ENCODE results near the gene SLC66A1. TPM values are rescaled to one million over a fixed set of nuclear protein-coding genes. Genes with fewer than 3 reads are reported as not detected.
A peak's percentile ranks its signal among the peaks of the same experiment; 100 is the strongest.

Gene SLC66A1
- total RNA-seq, 4 donors from 2014 or later, result 10.0 to 16.5 (median 11.3) TPM

DNA sequence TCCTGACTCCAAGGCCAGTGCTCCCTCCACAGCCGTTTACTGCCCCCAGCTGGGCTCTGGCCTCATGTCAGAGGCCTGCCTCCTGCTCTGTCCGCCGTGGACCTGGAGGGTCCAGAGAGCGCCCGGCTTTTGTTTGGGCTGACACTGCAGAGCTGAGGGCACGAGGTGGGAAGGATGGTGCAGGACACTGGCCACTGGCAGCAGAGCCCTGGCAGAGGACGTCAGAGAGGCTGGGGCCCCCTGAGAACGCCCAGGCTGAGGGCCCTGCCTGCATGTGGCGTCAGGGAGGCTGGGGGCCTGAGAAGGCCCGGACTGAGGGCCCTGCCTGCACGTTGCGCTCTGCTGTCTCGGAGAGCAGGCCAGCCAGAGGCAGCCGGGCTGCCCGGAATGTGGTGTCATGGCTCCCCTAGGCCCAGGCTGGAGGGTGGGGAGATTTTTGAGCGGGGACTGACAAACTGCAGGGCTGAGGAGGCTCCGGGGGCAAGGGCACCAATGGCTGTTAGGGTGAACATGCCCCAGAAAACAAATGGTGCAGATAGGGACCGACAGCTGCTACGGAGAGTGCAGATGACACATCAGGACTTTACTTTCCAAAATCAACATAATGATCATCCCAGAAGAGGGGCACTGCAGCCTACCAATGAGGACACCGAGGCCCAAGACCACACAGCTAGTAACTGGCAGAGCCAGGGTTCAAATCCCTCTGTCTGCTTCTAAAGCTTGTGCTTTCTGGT lies 31.7 kb downstream of the SLC66A1 start:
- no peak for TF ChIP-seq POLR2AphosphoS5 (IDR thresholded peaks at IDR 0.05)
- TF ChIP-seq EP300 (IDR thresholded peaks at IDR 0.05), result no peak
- Histone ChIP-seq H3K9me3 (no peaks in the 10 kb centered on the region), H3K4me3 (no peak overlapping the region), H3K4me1 (peaks cover 9 to 66% (median 62%) of the 10 kb centered on the region in 4 donors), H3K36me3 (peaks cover 18 to 81% (median 71%) of the 10 kb centered on the region in 4 donors), H3K27ac (replicated peaks in 1 of 4) (peak overlapping the region; percentile 32 to 56 (median 38)), H3K27me3 (no peaks in the 10 kb centered on the region)
- intact Hi-C loops (cut with DNase I), result loop anchor here (2.0 to 5.0 kb wide), 2 partner anchors 134 to 307 kb away; no protein-coding TSS in a partner anchor
- WGBS, result 94% methylated on average over 6 of the region's 20 CpGs
- no peak for DNase-seq (ENCODE audit: extremely low spot score)

DNA sequence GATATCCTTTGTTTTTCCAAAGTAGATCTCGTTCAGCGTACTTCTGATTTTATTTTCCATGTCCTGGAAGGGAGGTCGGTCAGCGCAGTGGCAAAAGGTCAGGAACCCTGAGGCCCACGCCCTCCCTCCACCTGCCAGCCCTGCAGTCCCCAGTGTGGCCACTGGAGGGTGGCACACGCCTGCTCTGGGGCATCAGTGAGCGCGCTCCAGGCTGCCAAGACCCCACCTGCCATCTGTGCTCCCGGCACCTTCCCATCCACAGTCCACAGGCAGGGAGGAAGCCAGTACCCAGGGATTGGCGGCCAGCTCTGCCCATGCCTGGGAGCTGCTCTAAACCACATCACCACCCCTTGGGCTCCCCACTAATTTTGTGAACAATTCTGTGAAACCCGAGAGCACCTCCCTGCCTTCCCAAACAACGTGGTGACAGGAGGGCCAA lies 32.3 kb downstream of the SLC66A1 start:
- Histone ChIP-seq H3K36me3 (peaks cover 17 to 81% (median 71%) of the 10 kb centered on the region in 4 donors), H3K4me1 (peaks cover 9 to 72% (median 68%) of the 10 kb centered on the region in 4 donors), H3K9me3 (no peaks in the 10 kb centered on the region), H3K27me3 (no peaks in the 10 kb centered on the region), H3K27ac (replicated peaks in 1 of 4) (peak overlapping the region; percentile 32 to 58 (median 38)), H3K4me3 (no peak overlapping the region)
- no peak for DNase-seq (ENCODE audit: extremely low spot score)
- TF ChIP-seq, protein P1, sequence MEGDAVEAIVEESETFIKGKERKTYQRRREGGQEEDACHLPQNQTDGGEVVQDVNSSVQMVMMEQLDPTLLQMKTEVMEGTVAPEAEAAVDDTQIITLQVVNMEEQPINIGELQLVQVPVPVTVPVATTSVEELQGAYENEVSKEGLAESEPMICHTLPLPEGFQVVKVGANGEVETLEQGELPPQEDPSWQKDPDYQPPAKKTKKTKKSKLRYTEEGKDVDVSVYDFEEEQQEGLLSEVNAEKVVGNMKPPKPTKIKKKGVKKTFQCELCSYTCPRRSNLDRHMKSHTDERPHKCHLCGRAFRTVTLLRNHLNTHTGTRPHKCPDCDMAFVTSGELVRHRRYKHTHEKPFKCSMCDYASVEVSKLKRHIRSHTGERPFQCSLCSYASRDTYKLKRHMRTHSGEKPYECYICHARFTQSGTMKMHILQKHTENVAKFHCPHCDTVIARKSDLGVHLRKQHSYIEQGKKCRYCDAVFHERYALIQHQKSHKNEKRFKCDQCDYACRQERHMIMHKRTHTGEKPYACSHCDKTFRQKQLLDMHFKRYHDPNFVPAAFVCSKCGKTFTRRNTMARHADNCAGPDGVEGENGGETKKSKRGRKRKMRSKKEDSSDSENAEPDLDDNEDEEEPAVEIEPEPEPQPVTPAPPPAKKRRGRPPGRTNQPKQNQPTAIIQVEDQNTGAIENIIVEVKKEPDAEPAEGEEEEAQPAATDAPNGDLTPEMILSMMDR (IDR thresholded peaks at IDR 0.05), result peak; percentile 88 to 98 (median 96)
- no peak for TF ChIP-seq EP300 (IDR thresholded peaks at IDR 0.05)
- TF ChIP-seq POLR2AphosphoS5 (IDR thresholded peaks at IDR 0.05), result peak; percentile 59 to 64
- 40% methylated on average over 10 of the region's 12 CpGs for WGBS
- intact Hi-C loops (cut with DNase I), result loop anchor here (2.0 to 5.0 kb wide), 2 partner anchors 133 to 306 kb away; no protein-coding TSS in a partner anchor

DNA sequence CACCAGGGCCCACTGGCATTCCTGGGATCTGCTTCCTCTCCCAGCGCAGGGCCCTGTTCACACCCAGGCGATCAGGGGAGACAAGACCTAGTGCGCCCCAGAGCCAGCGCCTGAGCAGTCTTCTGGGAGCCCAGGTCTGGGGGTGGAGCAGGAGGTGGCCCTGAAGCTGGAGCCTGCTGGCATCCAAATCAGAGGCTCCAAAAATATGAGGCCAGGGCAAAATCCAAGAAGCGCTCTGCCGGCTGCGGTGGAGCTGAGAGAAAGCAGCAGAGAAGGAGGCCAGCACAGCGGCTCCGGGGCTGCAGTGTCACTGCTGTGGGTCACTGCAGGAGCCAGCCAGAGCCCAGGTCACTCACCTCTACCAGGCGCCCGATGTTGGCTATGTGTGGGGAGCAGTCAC lies 32.7 kb downstream of the SLC66A1 start:
- peaks cover 9 to 76% (median 71%) of the 10 kb centered on the region in 4 donors for H3K4me1 ChIP-seq
- intact Hi-C loops (cut with DNase I), result loop anchor here (2.0 to 5.0 kb wide), 3 partner anchors 37 to 306 kb away; no protein-coding TSS in a partner anchor
- TF ChIP-seq POLR2AphosphoS5 (IDR thresholded peaks at IDR 0.05) (no peak), POLR2A (IDR thresholded peaks at IDR 0.05; ENCODE audit: low read depth) (no peak), EP300 (IDR thresholded peaks at IDR 0.05) (no peak)
- TF ChIP-seq, protein P1 (IDR thresholded peaks at IDR 0.05), result no peak
- H3K4me3 ChIP-seq, result no peak overlapping the region
- no peaks in the 10 kb centered on the region for H3K27me3 ChIP-seq
- peaks cover 17 to 81% (median 71%) of the 10 kb centered on the region in 4 donors for H3K36me3 ChIP-seq
- DNase-seq (ENCODE audit: extremely low spot score), result no peak
- peak overlapping the region; percentile 32 to 58 (median 38) for H3K27ac ChIP-seq (replicated peaks in 1 of 4)
- no peaks in the 10 kb centered on the region for H3K9me3 ChIP-seq
- WGBS, result 93% methylated on average over 11 of the region's 11 CpGs

DNA sequence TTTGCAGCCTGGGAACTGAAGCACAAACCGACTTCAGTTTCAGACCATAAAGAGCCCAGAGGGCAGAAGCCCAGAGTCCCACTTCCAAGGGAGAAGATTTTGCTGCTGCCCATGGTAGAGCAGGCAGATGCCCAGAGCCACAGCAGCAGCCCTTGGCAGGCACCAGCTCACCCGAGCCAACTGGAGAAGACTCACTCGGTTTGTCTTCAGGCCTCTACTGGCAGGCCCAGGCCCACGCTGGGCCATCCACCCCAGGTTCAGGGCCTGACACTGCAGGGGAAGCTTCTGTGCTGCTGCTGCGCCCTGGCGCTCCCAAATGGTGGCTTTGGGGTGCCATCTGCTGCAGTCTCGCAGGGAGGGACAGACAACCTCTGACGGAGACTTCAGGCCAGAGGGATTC lies 33.3 kb downstream of the SLC66A1 start:
- H3K27ac ChIP-seq (replicated peaks in 1 of 4), result peak overlapping the region in 2 of 4 donors; percentile 23 to 32
- no peak for DNase-seq (ENCODE audit: extremely low spot score)
- H3K36me3 ChIP-seq, result peaks cover 22 to 81% (median 72%) of the 10 kb centered on the region in 4 donors
- H3K9me3 ChIP-seq, result no peaks in the 10 kb centered on the region
- no peaks in the 10 kb centered on the region for H3K27me3 ChIP-seq
- intact Hi-C loops (cut with DNase I), result loop anchor here (2.0 to 5.0 kb wide), 2 partner anchors 37 to 305 kb away; no protein-coding TSS in a partner anchor
- H3K4me1 ChIP-seq, result peaks cover 9 to 80% (median 73%) of the 10 kb centered on the region in 4 donors
- TF ChIP-seq, protein P1 (IDR thresholded peaks at IDR 0.05), result no peak
- no peak for TF ChIP-seq POLR2AphosphoS5 (IDR thresholded peaks at IDR 0.05)
- TF ChIP-seq EP300 (IDR thresholded peaks at IDR 0.05), result no peak
- no peak for TF ChIP-seq POLR2A (IDR thresholded peaks at IDR 0.05; ENCODE audit: low read depth)
- no peak overlapping the region for H3K4me3 ChIP-seq
- 95% methylated on average over 4 of the region's 8 CpGs for WGBS

DNA sequence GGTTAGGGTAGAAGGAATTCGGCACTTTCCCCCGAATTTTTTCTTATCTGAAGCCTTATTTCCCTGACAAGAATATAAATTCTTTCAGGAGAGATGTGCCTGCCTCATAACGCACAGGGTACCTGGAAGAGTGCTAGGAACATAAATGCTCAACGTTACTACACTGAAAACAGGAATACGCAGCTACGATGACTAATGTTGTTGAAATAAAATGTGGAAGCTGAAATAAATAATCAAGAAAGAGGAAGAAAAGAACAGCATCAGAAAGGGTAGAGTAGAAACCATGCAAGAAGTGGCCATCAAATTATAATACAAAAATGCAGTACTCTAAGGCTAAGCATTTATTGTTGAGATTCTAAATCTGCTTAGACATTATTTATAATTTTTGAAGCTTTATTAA lies 33.9 kb downstream of the SLC66A1 start:
- no peaks in the 10 kb centered on the region for H3K9me3 ChIP-seq
- no peak overlapping the region for H3K4me3 ChIP-seq
- no peak for DNase-seq (ENCODE audit: extremely low spot score)
- TF ChIP-seq POLR2AphosphoS5 (IDR thresholded peaks at IDR 0.05) (no peak), EP300 (IDR thresholded peaks at IDR 0.05) (no peak), POLR2A (IDR thresholded peaks at IDR 0.05; ENCODE audit: low read depth) (no peak)
- TF ChIP-seq, protein P1 (IDR thresholded peaks at IDR 0.05), result no peak
- no peaks in the 10 kb centered on the region for H3K27me3 ChIP-seq
- 67% methylated on average over 6 of the region's 6 CpGs for WGBS
- H3K4me1 ChIP-seq, result peaks cover 9 to 78% (median 73%) of the 10 kb centered on the region in 4 donors
- intact Hi-C loops (cut with DNase I), result loop anchor here (5.0 kb wide), 1 partner anchor 36 kb away; no protein-coding TSS in a partner anchor
- H3K36me3 ChIP-seq, result peaks cover 26 to 80% (median 69%) of the 10 kb centered on the region in 4 donors
- peak overlapping the region in 1 of 4 donors; percentile 32 for H3K27ac ChIP-seq (replicated peaks in 1 of 4)
